ENCODE data around the gene CLRN2. TPM values are rescaled to one million over a fixed set of nuclear protein-coding genes. Genes with fewer than 3 reads are reported as not detected.
A peak's percentile ranks its signal among the peaks of the same experiment; 100 is the strongest.

CLRN2 gene
- total RNA-seq, 1 donor from 2014 or later, result not detected

- Histone ChIP-seq H3K4me1 (ENCODE audit: insufficient read depth, low read length) (peaks cover 12% of the 10 kb centered on the region), H3K9me3 (ENCODE audit: insufficient read depth, low read depth, low read length) (no peaks in the 10 kb centered on the region), H2AFZ (ENCODE audit: low read depth, low read length) (no peak overlapping the region), H3K9ac (ENCODE audit: low read length) (no peak overlapping the region), H3K4me3 (ENCODE audit: insufficient read depth, low read depth, low read length) (no peak overlapping the region), H3K27ac (ENCODE audit: low read depth, low read length) (no peak overlapping the region), H3K36me3 (ENCODE audit: insufficient read depth, low read length) (peaks cover 19% of the 10 kb centered on the region), H3K27me3 (ENCODE audit: insufficient read depth, low read length) (no peaks in the 10 kb centered on the region), H3K79me2 (ENCODE audit: insufficient read depth, low read length) (peaks cover 4% of the 10 kb centered on the region), H3K4me2 (ENCODE audit: low read length) (no peak overlapping the region), H4K20me1 (ENCODE audit: insufficient read depth, low read length) (no peaks in the 10 kb centered on the region)
- Mint-ChIP-seq H3K36me3 (ENCODE audit: low read depth, unreplicated experiment) (peaks cover 29% of the 10 kb centered on the region), H3K4me1 (ENCODE audit: low read depth, unreplicated experiment) (peaks cover 16% of the 10 kb centered on the region), H3K9me3 (ENCODE audit: unreplicated experiment) (no peaks in the 10 kb centered on the region), H3K27ac (ENCODE audit: unreplicated experiment) (peak overlapping the region; percentile 44), H3K4me3 (ENCODE audit: unreplicated experiment) (no peak overlapping the region), H3K27me3 (ENCODE audit: low read depth, unreplicated experiment) (no peaks in the 10 kb centered on the region)
- DNase-seq (ENCODE audit: low read depth) (no peak), FAIRE-seq (no peak)
- no peak for TF ChIP-seq EZH2 (IDR thresholded peaks at IDR 0.05; ENCODE audit: insufficient read depth, low read length)
Observed at GRCh38 chr4:17492058-17492741, 22.8 kb upstream of the CLRN2 start.

- H3K4me1 Mint-ChIP-seq (ENCODE audit: low read depth, unreplicated experiment), result peaks cover 16% of the 10 kb centered on the region
- no peaks in the 10 kb centered on the region for H3K9me3 ChIP-seq (ENCODE audit: insufficient read depth, low read depth, low read length)
- TF ChIP-seq EZH2 (IDR thresholded peaks at IDR 0.05; ENCODE audit: insufficient read depth, low read length), result no peak
- TF ChIP-seq CTCF (IDR thresholded peaks at IDR 0.05; ENCODE audit: insufficient read depth, low read depth, low read length), result no peak
Observed at GRCh38 chr4:17492876-17493275, 22.1 kb upstream of the CLRN2 start.

GRCh38 chr4:17493619-17494018 lies 21.3 kb upstream of the CLRN2 start:
- FAIRE-seq, result no peak

More at GRCh38 chr4:17492876-17493275, 22.1 kb upstream of the CLRN2 start:
- Histone ChIP-seq H3K4me1 (ENCODE audit: insufficient read depth, low read length) (peaks cover 12% of the 10 kb centered on the region), H2AFZ (ENCODE audit: low read depth, low read length) (no peak overlapping the region), H4K20me1 (ENCODE audit: insufficient read depth, low read length) (no peaks in the 10 kb centered on the region), H3K36me3 (ENCODE audit: insufficient read depth, low read length) (peaks cover 19% of the 10 kb centered on the region), H3K27ac (ENCODE audit: low read depth, low read length) (no peak overlapping the region), H3K79me2 (ENCODE audit: insufficient read depth, low read length) (peaks cover 4% of the 10 kb centered on the region), H3K4me3 (ENCODE audit: insufficient read depth, low read depth, low read length) (no peak overlapping the region), H3K27me3 (ENCODE audit: insufficient read depth, low read length) (no peaks in the 10 kb centered on the region), H3K9ac (ENCODE audit: low read length) (no peak overlapping the region), H3K4me2 (ENCODE audit: low read length) (no peak overlapping the region)
- FAIRE-seq (no peak), DNase-seq (ENCODE audit: low read depth) (no peak)
- no peak overlapping the region for H3K4me3 Mint-ChIP-seq (ENCODE audit: unreplicated experiment)
- H3K36me3 Mint-ChIP-seq (ENCODE audit: low read depth, unreplicated experiment), result peaks cover 29% of the 10 kb centered on the region
- H3K27me3 Mint-ChIP-seq (ENCODE audit: low read depth, unreplicated experiment), result no peaks in the 10 kb centered on the region
- no peaks in the 10 kb centered on the region for H3K9me3 Mint-ChIP-seq (ENCODE audit: unreplicated experiment)
- no peak overlapping the region for H3K27ac Mint-ChIP-seq (ENCODE audit: unreplicated experiment)

More at GRCh38 chr4:17493619-17494018, 21.3 kb upstream of the CLRN2 start:
- H2AFZ ChIP-seq (ENCODE audit: low read depth, low read length), result no peak overlapping the region
- no peak overlapping the region for H3K4me3 Mint-ChIP-seq (ENCODE audit: unreplicated experiment)
- peaks cover 29% of the 10 kb centered on the region for H3K36me3 Mint-ChIP-seq (ENCODE audit: low read depth, unreplicated experiment)
- no peaks in the 10 kb centered on the region for H3K27me3 Mint-ChIP-seq (ENCODE audit: low read depth, unreplicated experiment)
- no peaks in the 10 kb centered on the region for H3K9me3 ChIP-seq (ENCODE audit: insufficient read depth, low read depth, low read length)
- H3K27ac Mint-ChIP-seq (ENCODE audit: unreplicated experiment), result peak overlapping the region; percentile 4
- no peak overlapping the region for H3K4me3 ChIP-seq (ENCODE audit: insufficient read depth, low read depth, low read length)
- no peaks in the 10 kb centered on the region for H3K27me3 ChIP-seq (ENCODE audit: insufficient read depth, low read length)
- H3K4me1 Mint-ChIP-seq (ENCODE audit: low read depth, unreplicated experiment), result peaks cover 16% of the 10 kb centered on the region
- H3K36me3 ChIP-seq (ENCODE audit: insufficient read depth, low read length), result peaks cover 19% of the 10 kb centered on the region
- TF ChIP-seq EZH2 (IDR thresholded peaks at IDR 0.05; ENCODE audit: insufficient read depth, low read length) (no peak), CTCF (IDR thresholded peaks at IDR 0.05; ENCODE audit: insufficient read depth, low read depth, low read length) (no peak)
- H4K20me1 ChIP-seq (ENCODE audit: insufficient read depth, low read length), result no peaks in the 10 kb centered on the region
- no peaks in the 10 kb centered on the region for H3K9me3 Mint-ChIP-seq (ENCODE audit: unreplicated experiment)
- DNase-seq (ENCODE audit: low read depth), result no peak
- H3K9ac ChIP-seq (ENCODE audit: low read length), result no peak overlapping the region
- peaks cover 12% of the 10 kb centered on the region for H3K4me1 ChIP-seq (ENCODE audit: insufficient read depth, low read length)
- peak overlapping the region; percentile 30 for H3K4me2 ChIP-seq (ENCODE audit: low read length)
- H3K79me2 ChIP-seq (ENCODE audit: insufficient read depth, low read length), result peaks cover 4% of the 10 kb centered on the region
- peak overlapping the region; percentile 54 for H3K27ac ChIP-seq (ENCODE audit: low read depth, low read length)
